Inflammatory macrophage treated with lipopolysaccharide for 1 hour (primary cell): ENCODE results near the gene DCLK2.

Experiments used
- DNase-seq, 2 donors: peaks; one replicate each; pipeline ENCODE4 v3.0.0-alpha.2; 2020 to 2022

DCLK2 gene

GRCh38 chr4:150280081-150280895, 202.0 kb downstream of the DCLK2 start:
- DNase-seq, result peak; percentile 55 to 82

GRCh38 chr4:150280975-150281374, 202.7 kb downstream of the DCLK2 start:
- DNase-seq, result no peak

GRCh38 chr4:150283689-150284088, 205.4 kb downstream of the DCLK2 start:
- DNase-seq, result no peak

GRCh38 chr4:150286656-150287055, 208.4 kb downstream of the DCLK2 start:
- no peak for DNase-seq

- DNase-seq, result no peak
Measured at GRCh38 chr4:150289198-150289597, 211.0 kb downstream of the DCLK2 start.

GRCh38 chr4:150289881-150290280, 211.6 kb downstream of the DCLK2 start:
- DNase-seq, result no peak

- DNase-seq, result peak; percentile 4 to 68
Measured at GRCh38 chr4:150297861-150298474, 219.7 kb downstream of the DCLK2 start.

- no peak for DNase-seq
Measured at GRCh38 chr4:150299816-150300215, 221.6 kb downstream of the DCLK2 start.

GRCh38 chr4:150302553-150302952, 224.3 kb downstream of the DCLK2 start:
- DNase-seq, result peak; percentile 52 to 82

- DNase-seq, result no peak
Measured at GRCh38 chr4:150305995-150306394, 227.8 kb downstream of the DCLK2 start.

GRCh38 chr4:150306719-150307118, 228.5 kb downstream of the DCLK2 start:
- DNase-seq, result no peak
